NCI-H2196 (cell line): ENCODE results near the gene DUSP1.

Experiments used
- DNase-seq: peaks from one replicate; lab custom pipeline; 2025; ENCODE audit not compliant: unreplicated experiment; lab: John Stamatoyannopoulos, UW

Gene DUSP1

DNA sequence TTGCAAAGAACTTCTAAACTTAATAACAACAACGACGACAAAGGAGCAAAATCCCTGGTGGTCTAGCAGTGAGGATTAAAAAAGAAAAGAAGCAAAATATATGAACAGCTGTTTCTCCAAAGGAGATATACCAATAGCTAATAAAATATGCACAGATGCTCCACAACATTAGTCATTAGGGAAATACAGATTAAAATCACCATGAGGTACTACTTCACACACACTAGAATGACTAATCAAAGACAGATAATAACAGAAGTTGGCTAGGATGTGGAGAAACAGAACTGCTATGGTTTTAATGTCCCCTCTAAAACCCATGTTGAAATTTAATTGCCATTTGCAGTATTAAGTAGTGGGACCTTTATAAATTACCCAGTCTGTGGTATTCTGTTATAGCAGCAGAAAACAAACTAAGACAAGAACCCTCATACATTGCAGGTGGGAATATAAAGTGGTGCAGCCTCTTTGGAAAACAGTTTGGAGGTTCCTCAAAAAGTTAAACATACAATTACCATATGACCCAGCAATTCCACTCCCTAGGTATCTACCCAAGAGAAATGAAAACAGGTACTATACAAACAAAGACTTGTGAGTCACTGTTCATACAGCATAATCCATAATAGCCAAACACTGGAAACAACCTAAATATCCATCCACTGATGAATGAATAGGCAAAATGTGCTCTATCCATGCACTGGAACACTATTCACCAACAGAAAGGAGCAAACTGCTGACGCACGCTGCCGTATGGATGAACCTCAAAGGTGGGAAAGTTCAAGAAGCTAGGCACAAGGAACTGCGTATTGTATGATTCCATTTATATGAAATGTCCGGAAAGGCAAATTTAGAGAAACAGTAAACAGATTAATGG is 11.4 kb upstream of the DUSP1 start:
- DNase-seq: no peak

DNA sequence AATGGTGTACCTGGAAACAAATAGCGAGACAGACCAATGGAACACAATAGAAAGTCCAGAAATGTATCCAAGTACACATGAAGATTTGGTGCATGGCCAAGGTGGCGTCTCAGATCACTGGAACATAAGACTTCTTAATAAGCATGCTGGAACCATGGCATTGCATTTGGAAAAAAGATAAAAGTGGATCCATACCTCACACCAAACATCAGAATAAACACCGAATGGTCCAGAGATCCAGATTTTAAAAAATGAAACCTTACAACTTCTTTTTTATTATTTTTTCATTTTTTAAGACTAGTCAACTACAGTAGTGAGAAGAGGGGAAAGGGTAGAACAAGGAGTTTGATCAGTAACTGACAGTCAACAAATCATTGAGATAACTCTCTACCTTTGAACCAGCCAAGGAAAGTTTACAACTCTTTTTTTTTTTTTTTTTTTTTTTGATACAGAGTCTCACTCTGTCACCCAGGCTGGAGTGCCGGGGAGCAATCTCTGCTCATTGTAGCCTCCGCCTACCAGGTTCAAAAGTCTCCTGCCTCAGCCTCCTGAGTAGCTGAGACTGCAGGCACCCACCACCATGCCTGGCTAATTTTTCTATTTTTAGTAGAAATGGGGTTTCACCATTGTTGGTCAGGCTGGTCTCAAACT is 8.8 kb upstream of the DUSP1 start:
- DNase-seq: no peak

DNA sequence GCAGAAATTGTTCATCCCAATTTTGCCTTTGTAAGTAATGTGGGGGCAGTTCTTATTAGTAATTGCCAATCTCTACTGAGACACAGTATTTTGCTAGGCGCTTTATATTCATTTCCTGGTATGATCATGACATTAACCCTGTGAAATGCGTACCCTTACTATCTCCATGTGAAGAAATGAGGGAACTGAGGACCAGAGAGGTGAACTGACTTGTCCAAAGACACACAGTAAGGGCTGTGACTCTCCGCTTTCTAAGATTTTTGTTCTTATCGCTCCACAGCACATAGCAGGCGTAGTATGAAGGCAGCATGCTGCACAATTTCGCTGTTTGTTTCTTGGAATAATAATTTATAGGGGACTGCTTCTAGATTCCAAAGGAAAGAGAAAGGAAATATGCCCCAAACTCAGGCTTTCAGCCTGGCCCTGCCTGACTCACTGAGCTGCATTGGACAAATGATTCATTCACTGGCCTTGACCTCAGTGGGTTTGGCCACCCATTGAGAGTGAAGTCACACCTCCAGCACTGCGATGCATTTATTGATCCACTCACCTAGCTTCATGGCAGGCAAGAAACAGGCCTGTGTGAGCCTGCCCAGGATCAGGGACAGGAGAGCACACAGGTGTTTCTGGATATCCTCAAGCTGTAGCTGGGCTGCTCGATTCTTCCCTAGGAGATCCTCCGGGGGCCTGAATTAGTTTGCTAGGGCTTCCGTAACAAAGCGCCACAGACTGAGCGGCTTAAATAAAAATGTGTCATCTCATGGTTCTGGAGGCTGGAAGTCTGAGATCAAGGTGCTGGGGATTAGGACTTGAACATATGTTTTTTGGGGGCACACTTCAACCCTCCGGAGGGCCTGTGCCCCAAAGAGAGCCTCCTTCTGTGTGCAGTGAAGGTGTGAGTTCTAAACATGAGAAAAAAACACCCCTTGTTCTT is 7.2 kb upstream of the DUSP1 start:
- no peak for DNase-seq

DNA sequence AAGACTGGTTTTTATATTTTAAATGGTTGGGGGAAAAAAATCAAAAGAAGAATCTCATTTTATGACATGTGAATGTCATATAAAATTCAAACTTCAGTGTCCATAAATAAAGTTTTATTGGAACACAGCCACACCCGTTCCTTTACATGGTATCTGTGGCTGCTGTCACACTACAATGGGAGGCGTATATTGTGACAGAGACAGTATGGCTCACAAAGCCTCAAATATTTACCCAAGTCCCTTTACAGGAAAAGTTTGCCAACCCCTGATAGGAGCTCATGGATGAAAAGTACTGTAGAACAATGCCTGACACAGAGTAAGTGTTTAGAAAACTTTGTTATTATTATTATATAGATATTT is 5.2 kb upstream of the DUSP1 start:
- DNase-seq: no peak

DNA sequence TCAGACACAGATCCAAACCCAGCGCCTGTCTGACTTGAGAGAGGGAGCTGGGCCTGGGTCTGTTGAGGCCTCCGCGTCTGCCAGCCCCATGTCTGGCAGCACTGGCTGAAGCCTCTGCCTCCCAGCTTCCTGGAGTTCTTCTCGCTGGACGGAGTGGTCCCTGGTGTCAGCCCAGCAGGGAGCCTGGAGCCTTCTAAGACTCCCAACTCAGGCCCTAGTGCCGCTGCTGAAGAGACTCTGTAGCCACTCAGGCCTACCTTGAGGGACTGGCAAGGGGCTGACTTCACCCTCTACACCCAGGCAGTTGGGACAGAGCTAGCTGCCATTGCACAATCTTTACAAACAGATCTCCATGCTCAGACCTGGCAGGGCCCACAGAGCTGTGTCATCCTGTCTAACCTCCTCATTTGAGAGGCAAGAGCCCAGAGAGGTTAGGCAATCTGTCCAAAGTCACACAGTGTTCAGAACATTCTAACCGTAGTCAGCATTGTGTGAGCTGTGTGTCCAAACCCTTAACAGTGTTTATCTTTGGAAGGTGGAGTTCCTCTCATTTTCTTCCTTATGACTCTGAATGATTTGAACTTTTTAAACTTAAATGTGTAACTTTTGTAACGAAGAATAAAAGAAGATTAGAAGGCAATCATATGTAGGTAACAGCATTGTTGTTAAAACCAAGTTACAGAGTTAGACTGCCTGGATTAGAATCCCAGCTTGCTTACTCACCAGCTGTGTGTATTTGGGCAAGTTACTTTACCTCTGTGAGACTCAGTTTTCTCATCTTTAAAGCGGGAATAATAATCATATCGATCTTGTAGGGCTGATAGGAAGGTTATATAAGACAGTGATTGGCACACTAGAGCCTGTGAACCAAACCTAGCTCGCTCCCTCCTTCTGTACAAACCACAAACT is 4.6 kb upstream of the DUSP1 start:
- no peak for DNase-seq

DNA sequence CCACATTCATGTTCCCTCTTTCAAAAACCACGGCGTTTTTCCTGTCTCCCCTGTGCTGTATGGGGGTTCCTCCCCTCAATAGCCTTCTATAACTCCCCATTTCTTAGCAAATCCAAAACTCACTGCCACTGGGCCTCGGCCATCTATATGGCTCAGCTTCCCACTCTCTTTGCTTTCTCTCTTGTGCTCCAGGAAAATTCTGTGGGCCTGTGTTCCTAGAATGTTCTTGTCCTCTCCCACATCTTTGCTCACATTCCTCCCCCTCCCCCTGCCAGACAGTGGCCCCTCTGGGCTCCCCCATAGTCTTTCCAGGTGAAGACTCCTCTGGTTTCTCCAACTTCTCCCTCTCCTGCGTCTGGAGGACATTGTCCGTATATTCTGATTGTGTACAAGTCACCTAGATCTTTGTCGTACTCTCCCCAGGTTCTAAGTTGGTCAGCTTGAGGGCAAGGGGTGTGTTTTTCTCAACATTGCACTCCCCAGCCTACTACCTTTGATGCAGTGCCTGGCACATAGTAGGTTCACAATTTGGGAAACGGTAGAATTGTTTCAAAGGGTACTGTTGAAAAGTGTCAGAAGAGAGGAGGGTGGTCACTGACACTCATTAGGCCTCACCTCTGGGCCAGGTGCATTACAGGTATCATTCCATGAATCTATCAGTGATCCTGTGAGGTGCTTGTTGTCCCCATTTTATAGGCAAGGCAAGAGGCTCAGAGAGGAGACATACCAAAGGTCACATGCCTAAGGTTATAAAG is 3.7 kb upstream of the DUSP1 start:
- no peak for DNase-seq

DNA sequence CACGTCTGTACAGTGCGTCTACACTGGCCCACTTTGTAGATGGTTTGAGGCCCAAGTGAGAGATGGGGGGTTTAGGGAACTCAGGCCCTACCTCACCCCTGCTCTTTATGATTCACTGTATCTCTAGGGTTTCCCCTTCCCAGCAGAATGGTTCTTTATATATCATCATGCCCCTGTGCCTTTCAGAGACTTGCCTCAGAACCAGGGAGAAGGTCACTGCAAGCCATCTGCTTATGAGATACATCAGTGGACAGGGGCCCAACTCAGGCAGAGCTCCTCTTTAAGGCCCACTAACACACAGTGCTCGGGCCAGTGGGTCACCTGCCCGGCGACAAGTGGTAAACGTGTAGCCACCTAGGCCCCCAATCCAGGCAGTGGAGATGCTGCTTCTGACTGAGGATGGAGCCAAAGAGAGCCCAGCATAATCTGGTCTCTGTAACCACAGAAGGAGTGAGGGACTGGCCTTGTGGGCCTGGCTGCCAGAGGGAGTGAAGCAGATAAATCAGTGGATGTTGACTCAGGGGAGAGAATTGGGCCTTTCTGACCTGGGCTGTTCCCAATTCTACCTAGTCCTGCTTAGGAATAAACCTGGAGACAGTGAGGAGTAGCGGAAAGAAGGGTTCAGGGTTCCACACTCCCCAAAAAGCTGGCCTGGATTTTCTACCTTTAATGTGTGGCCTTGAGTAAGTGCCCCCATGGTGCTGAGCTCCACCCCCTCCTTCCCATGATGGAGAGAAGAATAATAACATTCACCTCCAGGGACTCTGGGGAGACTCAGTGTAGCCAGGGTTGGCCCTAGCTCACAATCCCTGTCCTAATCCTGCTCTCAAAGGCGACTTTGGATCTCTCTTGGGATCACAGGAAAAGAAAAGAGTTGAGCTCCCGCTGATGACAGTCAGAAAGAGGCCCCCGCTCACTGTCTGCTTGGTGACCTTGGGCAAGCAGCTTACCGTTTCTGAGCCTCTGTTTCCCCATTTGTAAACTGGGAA is 2.8 kb upstream of the DUSP1 start:
- no peak for DNase-seq

DNA sequence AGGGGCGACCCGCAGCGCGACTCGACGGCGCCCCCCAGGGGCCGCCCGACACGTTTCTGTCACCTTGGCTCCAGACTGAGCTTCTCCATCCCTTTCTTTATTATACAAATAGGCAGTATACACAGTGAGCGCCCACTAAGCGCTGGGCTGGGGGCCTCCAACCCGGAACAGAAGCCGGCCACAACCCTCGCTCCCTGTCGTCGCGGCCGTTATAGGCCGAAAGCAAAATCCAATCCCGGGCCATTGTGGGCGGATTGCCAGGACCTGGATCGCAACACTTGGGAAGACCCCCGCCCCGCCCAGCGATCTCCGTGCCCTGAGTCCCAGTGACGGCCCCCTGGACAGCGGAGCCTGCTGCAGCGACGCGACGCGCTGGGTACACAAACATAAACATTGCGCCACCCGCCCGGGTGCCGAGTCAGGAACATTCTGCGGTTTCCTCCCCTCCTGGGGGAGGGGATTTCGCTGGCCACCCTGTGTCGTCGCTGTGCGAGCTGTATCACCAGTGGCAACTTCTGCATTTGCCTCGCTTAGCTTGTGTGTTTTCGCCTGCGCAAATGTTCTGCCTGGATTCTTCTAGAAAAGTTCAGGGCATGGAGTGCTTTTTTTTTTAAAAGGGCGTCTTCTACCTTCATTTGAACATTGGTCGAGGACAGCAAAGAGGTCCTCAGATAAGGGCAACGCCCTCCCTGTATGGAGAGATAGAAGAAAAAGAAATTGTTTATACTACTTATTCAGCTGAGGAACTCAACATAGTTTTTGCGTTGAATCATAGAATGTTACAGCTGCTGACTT is 1.3 kb upstream of the DUSP1 start:
- peak; percentile 78 for DNase-seq

DNA sequence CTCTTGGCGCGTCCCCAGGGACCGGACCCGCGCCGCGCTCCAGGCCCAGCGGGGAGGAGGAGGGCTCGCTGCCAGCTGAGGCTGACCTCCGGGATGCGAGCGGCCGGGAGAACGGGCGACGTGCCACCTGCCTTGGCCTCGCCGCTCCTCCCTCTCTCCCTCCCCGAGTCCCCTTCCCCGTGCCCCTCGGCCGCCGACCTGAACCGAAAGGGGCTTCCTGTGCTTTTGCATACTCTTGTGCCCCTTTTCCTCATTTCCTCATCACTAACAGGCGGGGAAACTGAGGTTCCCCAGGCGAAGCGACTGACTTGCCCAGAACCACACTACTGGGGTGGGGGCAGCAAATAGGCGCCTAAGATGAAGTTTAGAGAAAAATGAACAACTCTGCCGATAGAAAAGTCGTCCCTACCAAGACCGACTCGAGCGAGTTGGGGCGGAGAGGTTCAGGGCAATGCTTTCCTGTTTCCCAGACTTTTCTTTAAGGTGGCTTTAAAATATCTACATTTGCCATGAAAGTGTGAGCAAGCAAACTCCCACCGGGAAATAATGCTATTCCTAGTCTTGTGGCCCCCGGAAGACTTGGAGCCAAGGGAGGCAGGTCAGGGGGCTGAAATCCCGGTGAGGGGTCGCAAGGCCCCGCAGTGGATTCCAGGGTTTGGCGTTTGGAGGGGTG is 580 bp upstream of the DUSP1 start:
- no peak for DNase-seq

DNA sequence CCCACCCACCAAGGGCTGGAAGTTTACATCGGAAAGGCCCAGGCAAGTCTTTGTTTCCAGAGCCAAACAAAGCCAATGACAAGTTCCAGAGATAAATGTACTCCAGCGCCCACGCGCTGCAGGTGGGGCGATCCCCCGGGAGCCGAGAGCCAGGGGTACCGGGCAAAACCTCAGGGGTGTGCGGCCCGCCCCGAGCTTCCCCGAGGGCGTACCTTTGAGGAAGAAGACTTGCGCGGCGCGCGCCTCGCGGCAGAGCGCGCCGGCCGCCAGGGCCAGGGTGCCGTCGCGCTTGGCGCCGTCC is 671 bp downstream of the DUSP1 start:
- DNase-seq: no peak

DNA sequence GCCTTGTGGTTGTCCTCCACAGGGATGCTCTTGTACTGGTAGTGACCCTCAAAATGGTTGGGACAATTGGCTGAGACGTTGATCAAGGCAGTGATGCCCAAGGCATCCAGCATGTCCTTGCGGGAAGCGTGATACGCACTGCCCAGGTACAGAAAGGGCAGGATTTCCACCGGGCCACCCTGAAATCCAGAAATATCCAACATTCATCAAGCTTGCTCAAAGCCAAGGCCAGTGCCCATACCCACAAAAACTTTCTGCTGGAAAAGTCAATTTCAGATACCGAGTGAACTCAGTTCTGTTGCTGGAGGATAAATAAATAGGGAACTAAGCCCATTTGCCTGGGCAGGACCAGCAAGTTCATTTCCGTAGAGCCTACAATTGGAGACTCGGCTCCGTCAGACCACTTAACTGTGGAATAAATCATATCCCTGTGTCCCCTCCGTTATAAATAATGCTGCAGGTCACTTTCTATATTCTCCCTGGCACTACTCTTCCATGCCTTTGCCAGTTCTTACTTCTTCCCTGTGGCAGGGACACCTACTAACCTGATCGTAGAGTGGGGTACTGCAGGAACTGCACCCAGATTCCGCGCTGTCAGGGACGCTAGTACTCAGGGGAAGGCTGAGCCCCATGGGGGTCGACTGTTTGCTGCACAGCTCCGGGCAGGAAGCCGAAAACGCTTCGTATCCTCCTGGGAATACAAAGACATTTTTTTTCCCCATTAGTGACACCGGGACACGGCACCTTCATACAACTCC is 1.2 kb downstream of the DUSP1 start:
- no peak for DNase-seq

DNA sequence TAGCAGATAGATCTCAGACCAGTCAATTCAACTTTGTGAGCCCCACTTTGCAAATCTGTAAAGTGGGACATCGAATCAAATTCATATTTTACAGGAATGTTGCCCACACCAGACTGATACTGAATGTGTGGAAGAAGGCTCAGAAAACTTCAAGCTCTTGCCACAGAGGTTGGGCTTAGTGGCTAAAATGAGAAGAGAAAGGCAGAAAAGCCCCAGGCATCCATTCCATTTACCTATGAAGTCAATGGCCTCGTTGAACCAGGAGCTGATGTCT is 1.7 kb downstream of the DUSP1 start:
- DNase-seq: no peak

DNA sequence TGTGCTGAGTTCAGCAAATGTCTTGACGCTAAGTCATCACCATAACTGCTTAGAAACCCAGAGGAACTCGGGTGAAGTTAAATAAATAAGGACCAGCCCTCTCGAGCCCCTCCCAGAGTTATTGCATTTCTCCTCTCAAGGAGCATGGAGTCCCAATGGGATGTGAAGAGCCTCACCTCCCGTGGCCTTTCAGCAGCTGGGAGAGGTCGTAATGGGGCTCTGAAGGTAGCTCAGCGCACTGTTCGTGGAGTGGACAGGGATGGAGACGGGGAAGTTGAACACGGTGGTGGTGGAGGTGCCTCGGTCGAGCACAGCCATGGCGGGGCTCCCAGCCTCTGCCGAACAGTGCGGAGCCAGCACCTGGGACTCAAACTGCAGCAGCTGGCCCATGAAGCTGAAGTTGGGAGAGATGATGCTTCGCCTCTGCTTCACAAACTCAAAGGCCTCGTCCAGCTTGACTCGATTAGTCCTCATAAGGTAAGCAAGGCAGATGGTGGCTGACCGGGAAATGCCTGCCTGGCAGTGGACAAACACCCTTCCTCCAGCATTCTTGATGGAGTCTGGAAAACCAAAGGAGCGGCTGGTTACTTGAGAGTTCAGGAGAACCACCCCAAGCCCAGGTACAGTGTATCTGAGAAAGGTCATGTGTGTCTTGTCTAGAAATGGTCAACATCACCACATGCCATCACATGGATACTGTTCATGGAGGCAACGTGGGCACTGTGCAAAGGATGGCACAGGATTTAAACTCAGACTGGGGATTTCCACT is 2.2 kb downstream of the DUSP1 start:
- no peak for DNase-seq

DNA sequence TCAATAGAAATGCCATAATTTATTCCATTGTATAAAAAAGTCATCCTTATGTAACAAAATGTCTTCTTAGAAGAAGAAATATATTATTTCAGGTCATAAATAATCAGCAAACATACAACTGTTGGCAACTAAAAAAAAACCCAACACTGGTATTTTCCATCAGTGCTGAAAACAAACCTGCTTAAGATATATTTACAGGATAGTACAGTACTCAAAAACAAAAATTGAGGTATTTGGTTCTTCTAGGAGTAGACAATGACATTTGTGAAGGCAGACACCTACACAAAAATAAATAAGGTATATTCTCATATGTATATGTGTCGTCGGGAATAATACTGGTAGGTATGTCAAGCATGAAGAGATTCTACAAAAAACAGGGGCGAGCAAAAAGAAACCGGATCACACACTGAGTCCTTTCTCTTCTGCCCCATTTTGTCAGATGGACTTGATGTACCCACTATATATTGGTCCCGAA is 2.9 kb downstream of the DUSP1 start:
- DNase-seq: no peak

DNA sequence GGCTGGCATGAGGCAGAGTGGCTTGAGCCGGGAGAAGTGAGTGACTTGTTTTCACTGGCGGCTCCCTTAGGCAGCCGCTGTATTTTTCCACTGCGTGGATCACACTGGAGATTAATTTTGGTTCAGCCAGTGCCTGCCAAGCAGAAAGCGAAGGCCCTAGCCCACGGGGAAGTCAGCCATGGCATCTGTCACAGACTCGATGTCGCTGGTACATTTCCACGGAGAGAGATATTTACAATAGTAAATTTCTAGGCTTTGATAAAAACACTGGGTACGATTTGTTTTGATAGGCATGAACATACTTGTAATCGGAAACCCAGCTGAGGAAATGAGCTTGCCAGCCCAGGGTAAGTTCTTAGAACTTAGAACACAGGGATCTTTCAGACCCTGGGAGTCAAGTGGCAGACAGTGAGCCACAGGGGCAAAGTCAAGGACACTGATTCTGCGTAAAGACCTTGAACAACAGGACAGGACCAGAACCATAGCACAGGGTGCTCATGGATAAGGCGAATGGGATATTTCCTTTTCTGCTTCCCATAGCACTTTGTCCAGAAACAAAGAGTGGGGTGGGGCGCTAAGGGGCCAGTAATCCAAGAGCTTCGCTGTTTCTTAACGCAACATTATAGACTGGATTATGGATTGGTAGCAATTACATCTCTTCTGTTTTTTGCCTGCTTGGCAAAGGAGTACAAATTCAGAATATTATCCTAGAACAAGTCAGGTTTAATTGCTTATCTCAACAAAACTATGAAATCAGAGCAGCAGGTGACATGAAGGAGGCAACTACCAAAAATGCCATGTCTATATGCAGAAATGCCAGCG is 4.5 kb downstream of the DUSP1 start:
- DNase-seq: no peak
